H7 (cell line): ENCODE results near the gene SNED1. TPM values are rescaled to one million over a fixed set of nuclear protein-coding genes. Genes with fewer than 3 reads are reported as not detected.

ENCODE experiments used
- DNase-seq: peaks from one replicate; pipeline ENCODE4 v3.0.0; 2012
- H3K27me3 ChIP-seq: 2 replicates; pipeline ENCODE4 v1.6.0; 2011; ENCODE audit warnings: mild to moderate bottlenecking, low read length; ENCODE audit not compliant: control insufficient read depth, insufficient read depth
- H3K36me3 ChIP-seq: replicated peaks from 2 replicates; pipeline ENCODE4 v1.5.1; 2011; ENCODE audit warnings: low read length; ENCODE audit not compliant: control insufficient read depth, insufficient read depth
- H3K4me3 ChIP-seq: 2 replicates; pipeline ENCODE4 v1.5.1; 2011; ENCODE audit warnings: low read depth, mild to moderate bottlenecking, control low read depth, low read length, moderate library complexity; ENCODE audit not compliant: insufficient read depth
- total RNA-seq: library from RNA; depleted of rRNA; stranded (reverse); fragments of >200 nt; shearing (Covaris generic); gene quantifications from 2 replicates; pipeline ENCODE4 v1.2.3, GENCODE V29; 2014

Gene SNED1
- total RNA-seq, 1 experiment from 2014 or later: 0.52 TPM

DNA sequence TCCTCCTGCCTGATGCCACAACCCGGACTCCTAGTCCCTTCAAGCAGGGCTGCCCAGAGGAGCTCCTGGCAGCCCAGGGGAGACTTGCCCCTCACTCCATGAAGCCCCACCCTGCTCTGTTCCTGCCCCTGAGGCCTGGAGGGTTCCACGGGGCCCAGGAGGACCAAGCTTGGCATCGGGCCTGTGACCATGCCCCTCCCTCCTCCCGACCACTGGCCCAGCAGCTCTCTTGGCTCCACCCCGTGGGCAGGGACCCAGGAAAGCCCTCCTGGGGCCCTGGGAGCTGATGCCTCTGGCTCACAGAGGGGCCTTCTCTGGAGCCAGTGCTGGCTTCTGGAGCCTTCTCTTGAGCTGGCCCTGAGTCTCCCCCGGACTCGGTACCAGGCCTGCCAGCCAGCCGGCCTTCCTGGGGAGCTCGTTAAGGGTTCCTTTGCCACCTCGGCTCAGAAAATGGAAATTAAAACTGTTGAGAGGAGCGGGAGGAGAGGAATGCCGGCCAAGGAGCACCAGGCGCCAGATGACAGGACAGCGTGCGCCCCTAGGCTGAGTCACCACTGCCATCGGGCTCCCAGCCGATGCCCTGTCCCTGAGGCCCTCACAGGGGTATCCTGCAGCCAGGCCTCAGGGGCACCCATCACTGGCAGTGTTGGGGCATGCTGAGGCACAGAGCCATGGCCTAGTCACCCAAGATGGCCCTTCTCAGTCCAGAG is 40.6 kb upstream of the SNED1 start:
- Histone ChIP-seq H3K36me3 (no peaks in the 10 kb centered on the region), H3K4me3 (no peak overlapping the region), H3K27me3 (no peaks in the 10 kb centered on the region)
- peak; percentile 78 for DNase-seq

GRCh38 chr2:240958366-240959213 is 39.8 kb upstream of the SNED1 start:
- peak; percentile 61 for DNase-seq
- H3K4me3 ChIP-seq: no peak overlapping the region
- H3K27me3 ChIP-seq: no peaks in the 10 kb centered on the region
- H3K36me3 ChIP-seq: no peaks in the 10 kb centered on the region

DNA sequence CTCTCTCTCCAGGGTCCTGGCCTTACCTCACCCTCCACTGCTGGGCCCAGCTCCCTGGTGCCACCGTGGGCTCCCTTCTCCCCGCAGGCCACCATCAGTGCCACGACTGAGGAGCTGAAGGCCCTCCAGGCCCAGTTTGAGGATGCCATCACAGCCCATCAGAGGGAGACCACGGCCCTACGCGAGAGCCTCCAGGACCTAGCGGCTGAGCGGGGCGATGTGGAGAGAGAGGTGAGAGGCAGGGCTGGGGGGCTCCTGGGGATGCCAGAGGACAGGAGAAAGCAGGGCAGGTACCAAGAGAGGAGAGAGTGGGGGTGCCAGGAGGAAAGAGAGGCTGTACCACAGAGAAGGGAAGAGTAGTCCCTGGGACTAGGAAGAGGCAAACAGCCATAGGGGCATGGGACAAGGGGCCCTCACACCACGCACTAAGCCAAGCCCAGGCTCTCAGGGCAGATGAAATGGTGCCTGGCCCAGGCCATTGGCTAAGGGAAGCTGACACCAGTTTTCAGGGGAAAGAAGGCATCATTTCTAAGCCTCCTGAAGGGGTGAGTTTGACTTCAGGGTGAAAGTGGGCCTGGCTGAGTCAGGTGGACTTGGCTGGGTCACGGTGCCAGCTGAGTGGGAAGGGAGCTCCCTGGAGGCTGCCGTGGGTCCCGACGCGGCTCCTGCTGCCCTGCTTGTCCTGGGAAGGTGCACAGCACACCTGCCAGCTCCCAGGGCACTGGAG is 39.0 kb upstream of the SNED1 start:
- DNase-seq: peak; percentile 59
- H3K4me3 ChIP-seq: no peak overlapping the region
- no peaks in the 10 kb centered on the region for H3K27me3 ChIP-seq
- H3K36me3 ChIP-seq: no peaks in the 10 kb centered on the region

GRCh38 chr2:240959941-240960308 is 38.5 kb upstream of the SNED1 start:
- DNase-seq: peak; percentile 59
- no peak overlapping the region for H3K4me3 ChIP-seq
- no peaks in the 10 kb centered on the region for H3K27me3 ChIP-seq
- no peaks in the 10 kb centered on the region for H3K36me3 ChIP-seq

DNA sequence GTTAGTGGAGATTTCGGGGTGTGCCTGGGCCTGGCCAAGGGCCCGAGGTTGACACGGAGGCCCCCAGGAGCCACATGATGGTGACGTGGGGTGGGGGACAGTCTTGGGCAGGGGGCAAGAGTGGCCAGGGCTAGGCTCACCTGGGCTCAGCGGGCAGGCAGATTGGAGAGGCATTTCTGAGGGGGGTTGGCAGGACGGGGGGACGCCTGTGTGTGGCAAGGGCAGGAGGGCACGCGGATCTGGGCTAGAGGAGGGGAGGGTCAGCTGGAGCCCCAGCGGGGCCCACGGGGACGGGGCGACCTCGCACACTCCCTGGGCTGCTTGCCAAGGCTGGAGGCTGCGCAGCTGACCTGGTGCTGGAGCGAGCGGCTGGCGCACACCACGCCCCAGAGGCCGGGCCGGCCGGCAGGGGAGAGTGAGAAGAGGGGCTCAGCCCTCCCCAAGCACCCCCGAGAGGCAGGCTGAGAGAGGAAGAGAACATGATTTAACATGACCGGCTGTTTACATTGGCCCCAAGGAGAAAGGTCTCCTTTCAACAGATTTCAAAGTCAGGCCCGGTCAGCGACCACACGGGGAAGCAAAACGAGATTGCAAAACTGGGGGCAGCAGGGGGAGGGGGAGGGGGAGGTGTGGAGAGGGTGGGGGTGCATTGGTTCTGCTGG is 38.0 kb upstream of the SNED1 start:
- Histone ChIP-seq H3K27me3 (no peaks in the 10 kb centered on the region), H3K4me3 (no peak overlapping the region), H3K36me3 (no peaks in the 10 kb centered on the region)
- peak; percentile 79 for DNase-seq

DNA sequence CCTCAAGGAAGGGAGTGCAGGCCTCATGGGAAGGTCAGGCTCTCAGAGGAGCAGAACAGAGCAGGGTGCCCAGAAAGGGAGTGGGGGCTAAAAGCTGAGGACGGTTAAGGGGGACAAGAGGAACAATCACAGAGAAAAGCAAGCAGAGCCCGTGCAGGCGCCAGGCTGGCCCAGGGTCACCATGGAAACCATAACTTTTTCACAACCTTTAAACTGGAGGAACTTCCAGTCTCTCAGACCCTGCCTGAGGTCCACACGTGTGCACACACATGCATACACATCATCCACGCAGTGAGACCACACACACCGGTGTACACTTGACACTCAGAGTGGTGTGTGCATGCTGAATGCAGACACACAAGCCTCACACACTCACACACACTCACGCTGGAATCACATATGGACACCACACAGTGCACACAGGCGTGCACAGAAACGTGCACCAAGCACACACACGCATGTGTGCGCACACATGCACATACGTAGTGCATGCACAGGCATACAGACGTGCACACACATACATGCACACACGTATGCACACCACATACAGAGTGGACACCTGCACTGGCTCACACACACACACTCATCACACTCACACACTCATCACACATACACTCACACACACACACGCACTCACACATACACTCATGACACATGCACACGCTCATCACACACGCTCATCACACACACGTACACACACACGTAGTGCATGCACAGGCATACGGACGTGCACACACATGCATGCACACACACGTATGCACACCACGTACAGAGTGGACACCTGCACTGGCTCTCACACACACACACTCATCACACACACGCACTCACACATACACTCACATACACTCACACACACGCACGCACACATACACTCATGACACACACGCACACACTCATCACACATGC is 37.2 kb upstream of the SNED1 start:
- Histone ChIP-seq H3K4me3 (no peak overlapping the region), H3K36me3 (no peaks in the 10 kb centered on the region), H3K27me3 (no peaks in the 10 kb centered on the region)
- DNase-seq: no peak

GRCh38 chr2:240961910-240962299 is 36.5 kb upstream of the SNED1 start:
- no peaks in the 10 kb centered on the region for H3K27me3 ChIP-seq
- H3K4me3 ChIP-seq: no peak overlapping the region
- H3K36me3 ChIP-seq: no peaks in the 10 kb centered on the region
- DNase-seq: no peak

DNA sequence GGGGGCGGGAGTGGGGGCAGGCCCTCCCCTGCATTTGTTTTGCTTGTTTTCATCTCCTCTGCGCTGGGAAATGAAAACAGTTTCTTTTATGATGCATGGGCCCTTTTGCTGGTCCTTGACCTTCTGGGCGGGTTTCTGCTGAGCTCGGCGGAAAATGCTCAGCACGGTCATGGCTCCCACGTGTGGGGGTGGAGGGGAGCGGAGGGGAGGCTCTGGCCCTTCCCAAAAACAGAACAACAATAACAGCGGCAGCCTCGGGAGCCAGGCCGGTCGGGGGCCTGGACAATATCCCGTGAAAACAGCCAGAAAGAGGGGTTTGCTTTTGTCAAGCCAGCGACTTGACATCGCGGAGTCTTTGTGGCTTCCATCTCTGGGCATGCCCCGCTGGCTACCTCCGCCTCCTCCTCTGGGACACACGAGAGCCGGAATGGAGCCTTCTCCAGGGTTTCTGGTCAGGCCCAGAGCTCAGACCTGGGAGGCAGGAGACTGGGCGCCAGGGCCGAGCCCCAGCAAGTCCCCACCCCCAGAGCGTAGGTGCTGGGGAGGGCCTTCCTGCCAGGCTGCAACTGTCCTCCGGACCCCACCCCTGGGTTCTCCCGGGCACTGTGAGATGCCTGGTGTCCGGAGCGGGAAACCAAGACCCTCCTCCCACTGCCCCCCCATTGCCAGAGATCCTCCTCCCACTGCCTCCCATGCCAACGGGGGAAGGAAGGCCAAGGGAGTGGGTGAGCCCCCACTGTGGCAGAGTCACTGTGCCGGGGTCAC is 35.9 kb upstream of the SNED1 start:
- H3K27me3 ChIP-seq: no peaks in the 10 kb centered on the region

GRCh38 chr2:240963065-240963867 is 35.2 kb upstream of the SNED1 start:
- Histone ChIP-seq H3K4me3 (no peak overlapping the region), H3K27me3 (no peaks in the 10 kb centered on the region), H3K36me3 (no peaks in the 10 kb centered on the region)
- no peak for DNase-seq

More for the DNA sequence above, 35.9 kb upstream of the SNED1 start:
- DNase-seq: peak; percentile 87
- H3K36me3 ChIP-seq: no peaks in the 10 kb centered on the region
- no peak overlapping the region for H3K4me3 ChIP-seq

GRCh38 chr2:240963868-240964703 is 34.3 kb upstream of the SNED1 start:
- Histone ChIP-seq H3K27me3 (no peaks in the 10 kb centered on the region), H3K36me3 (no peaks in the 10 kb centered on the region), H3K4me3 (no peak overlapping the region)
- peak; percentile 69 for DNase-seq

GRCh38 chr2:240964704-240965295 is 33.6 kb upstream of the SNED1 start:
- no peak for DNase-seq
- no peaks in the 10 kb centered on the region for H3K27me3 ChIP-seq
- H3K4me3 ChIP-seq: no peak overlapping the region
- no peaks in the 10 kb centered on the region for H3K36me3 ChIP-seq
